ENCODE measurements around the gene SLC7A1.

Gene SLC7A1

DNA sequence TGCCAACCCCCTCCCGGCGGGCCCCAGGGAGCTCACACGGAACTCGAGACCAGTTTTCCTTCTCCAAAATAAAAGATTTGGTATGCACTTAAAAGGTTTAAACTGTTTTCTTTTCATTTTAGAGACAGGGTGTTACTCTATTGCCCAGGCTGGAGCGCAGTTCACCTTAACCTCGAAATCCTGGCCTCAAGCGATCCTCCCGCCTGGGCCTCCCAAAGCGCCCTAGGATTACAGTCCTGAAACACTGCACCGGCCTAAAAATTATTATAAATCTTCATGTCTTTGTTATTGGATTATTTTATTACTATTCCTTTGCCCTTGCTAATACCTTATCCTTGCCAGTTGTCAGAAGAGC, 553 bp upstream of the SLC7A1 start:
- H3K4me3 Mint-ChIP-seq = peak overlapping the region; percentile 82
- peaks cover 7% of the 10 kb centered on the region for H3K27me3 Mint-ChIP-seq
- peaks cover 24% of the 10 kb centered on the region for H3K4me1 Mint-ChIP-seq
- DNase-seq (ENCODE audit: low spot score in 2 of 2) = no peak
- peak overlapping the region; percentile 74 for H3K27ac Mint-ChIP-seq (ENCODE audit: low read depth)
- H3K9me3 Mint-ChIP-seq = no peaks in the 10 kb centered on the region
- H3K36me3 Mint-ChIP-seq (ENCODE audit: insufficient read depth) = peaks cover 10% of the 10 kb centered on the region
- no peak for ATAC-seq (replicated peaks; ENCODE audit: extremely low read depth, poor library complexity, severe bottlenecking)

DNA sequence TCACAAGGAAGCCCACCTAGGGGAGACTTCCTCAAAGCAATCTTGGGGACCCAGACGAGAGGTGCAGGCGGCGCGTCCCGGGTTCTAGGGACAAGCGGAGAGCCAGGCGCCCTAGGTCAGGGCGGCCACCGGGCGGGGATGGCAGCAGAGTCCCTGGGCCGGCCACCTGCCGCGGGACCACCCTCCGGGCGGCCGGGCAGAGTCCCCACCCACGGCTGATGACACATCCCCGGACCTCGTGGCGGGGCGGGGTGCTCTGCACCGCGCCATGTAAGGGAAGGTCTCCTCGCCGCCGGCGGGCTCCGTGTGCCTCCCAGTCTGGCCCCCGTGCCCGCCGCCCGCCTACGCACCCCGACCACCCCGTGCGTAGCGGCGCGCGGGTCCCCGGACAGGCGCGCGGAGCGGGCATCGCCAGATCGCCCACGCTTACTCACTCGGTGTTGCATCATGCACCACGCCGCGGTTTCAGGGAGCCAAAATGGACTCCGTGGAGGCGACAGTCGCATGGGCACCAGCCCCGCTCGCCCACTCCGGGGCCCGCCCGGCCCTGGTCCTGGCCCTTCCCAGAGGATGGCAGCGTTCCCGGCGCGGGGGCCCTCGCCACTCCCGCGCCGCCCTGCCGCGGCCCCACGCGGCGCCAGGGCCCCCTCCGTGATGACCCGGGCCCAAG, 643 bp downstream of the SLC7A1 start:
- Mint-ChIP-seq H3K9me3 (no peaks in the 10 kb centered on the region), H3K36me3 (ENCODE audit: insufficient read depth) (peaks cover 10% of the 10 kb centered on the region), H3K4me1 (peaks cover 32% of the 10 kb centered on the region), H3K27ac (ENCODE audit: low read depth) (peak overlapping the region; percentile 72), H3K27me3 (peaks cover 7% of the 10 kb centered on the region), H3K4me3 (peak overlapping the region; percentile 82)
- ATAC-seq (replicated peaks; ENCODE audit: extremely low read depth, poor library complexity, severe bottlenecking) (peak; percentile 52), DNase-seq (ENCODE audit: low spot score in 2 of 2) (peak; percentile 28 to 44)

DNA sequence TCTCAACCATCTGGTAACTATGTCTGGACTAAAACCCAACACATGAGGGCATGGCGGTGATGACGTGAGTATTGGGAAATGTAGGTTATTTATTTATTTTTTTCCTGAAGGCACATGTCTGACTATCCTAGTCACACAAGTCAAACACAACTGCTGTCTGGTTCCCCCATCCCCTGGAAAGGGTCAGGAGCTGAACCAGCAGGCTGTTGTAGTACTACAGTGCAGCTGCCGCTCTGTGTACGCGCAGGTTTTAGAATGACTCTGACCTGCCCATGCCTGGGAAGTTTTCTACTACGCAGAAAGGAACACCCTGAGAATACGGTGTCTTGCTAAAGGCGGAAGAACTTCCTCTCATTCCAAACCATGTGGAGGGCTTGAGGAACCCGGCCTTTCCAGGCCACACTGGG, 1.2 kb downstream of the SLC7A1 start:
- Mint-ChIP-seq H3K9me3 (no peaks in the 10 kb centered on the region), H3K27ac (ENCODE audit: low read depth) (peak overlapping the region; percentile 72), H3K36me3 (ENCODE audit: insufficient read depth) (peaks cover 10% of the 10 kb centered on the region), H3K4me1 (peaks cover 37% of the 10 kb centered on the region), H3K27me3 (peaks cover 7% of the 10 kb centered on the region), H3K4me3 (peak overlapping the region; percentile 82)
- peak in 1 of 2 donors; percentile 25 for DNase-seq (ENCODE audit: low spot score in 2 of 2)
- peak; percentile 26 for ATAC-seq (replicated peaks; ENCODE audit: extremely low read depth, poor library complexity, severe bottlenecking)

DNA sequence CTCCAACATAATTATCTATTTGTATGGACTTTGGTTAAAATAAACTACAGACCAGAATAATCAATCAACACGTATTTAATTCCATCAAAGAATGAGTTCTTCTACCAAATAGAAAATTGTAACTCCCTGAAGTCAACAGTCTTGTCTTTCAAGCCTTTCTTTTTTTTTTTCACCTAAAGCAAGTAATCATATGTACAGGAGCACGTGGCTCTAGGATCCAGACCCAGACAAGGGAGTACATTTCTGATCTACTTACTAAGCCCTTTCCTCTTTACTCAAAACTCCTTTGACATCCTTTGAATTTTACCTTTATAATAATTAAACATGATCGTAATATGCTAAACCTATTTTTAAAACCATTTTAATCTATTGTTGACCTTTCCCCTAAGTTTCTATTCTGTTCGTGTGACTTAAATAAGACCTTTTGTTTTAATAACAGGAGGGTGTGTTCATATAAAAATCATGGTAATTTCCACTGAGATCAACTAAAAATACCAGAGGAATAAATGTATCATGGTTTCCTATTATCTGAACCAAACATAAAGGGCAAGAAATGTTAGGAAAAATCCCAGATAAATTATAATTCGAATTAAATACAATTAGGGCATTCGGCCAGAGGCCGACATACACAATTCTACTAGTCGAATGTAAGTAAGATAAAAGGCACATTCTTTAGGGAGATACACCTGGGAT, 1.7 kb downstream of the SLC7A1 start:
- DNase-seq (ENCODE audit: low spot score in 2 of 2) = no peak
- H3K27me3 Mint-ChIP-seq = peaks cover 2% of the 10 kb centered on the region
- H3K4me3 Mint-ChIP-seq = peak overlapping the region; percentile 82
- no peaks in the 10 kb centered on the region for H3K9me3 Mint-ChIP-seq
- peak overlapping the region; percentile 72 for H3K27ac Mint-ChIP-seq (ENCODE audit: low read depth)
- peaks cover 10% of the 10 kb centered on the region for H3K36me3 Mint-ChIP-seq (ENCODE audit: insufficient read depth)
- ATAC-seq (replicated peaks; ENCODE audit: extremely low read depth, poor library complexity, severe bottlenecking) = no peak
- peaks cover 38% of the 10 kb centered on the region for H3K4me1 Mint-ChIP-seq

DNA sequence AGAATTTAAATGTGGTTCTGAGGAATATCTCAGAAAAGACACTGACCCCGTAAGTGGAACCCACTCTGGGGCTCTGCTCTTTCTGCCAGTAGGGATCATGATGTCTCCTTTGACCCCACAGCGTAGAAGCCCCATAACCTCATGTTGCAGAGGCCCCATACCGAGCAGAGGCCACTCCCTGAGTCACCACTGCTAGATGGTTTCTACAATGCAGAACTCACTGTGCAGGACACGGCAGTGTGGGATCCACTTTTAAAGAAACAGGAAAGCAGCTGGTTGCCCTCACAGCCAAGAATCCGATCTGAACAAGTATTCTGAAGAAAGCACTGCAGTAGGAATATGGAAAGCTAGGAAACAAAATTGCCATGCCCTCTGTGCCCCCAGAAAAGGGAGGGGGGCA, 4.2 kb downstream of the SLC7A1 start:
- peaks cover 10% of the 10 kb centered on the region for H3K36me3 Mint-ChIP-seq (ENCODE audit: insufficient read depth)
- no peak overlapping the region for H3K4me3 Mint-ChIP-seq
- no peak overlapping the region for H3K27ac Mint-ChIP-seq (ENCODE audit: low read depth)
- H3K4me1 Mint-ChIP-seq = peaks cover 47% of the 10 kb centered on the region
- no peaks in the 10 kb centered on the region for H3K27me3 Mint-ChIP-seq
- H3K9me3 Mint-ChIP-seq = no peaks in the 10 kb centered on the region
- ATAC-seq (replicated peaks; ENCODE audit: extremely low read depth, poor library complexity, severe bottlenecking) (no peak), DNase-seq (ENCODE audit: low spot score in 2 of 2) (no peak)

DNA sequence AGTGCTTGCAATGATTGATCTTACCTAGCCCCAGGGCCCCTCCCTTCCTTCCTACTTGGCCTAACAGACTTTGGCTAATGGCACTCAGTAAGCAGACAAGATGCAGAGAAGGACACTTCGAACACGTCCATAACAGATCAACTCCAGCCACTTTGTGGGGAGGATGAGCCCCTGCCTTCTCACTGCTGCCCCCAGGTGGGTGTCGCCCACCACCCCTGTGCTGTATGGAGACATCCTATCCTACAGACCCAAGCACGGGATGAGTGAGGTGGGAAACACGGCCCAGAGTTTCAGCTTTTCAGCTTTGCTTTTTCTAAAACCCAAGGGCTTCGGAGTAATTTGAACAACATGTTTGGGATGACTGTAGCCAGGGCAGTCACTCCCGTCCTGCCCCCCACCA, 5.5 kb downstream of the SLC7A1 start:
- DNase-seq (ENCODE audit: low spot score in 2 of 2) = no peak

DNA sequence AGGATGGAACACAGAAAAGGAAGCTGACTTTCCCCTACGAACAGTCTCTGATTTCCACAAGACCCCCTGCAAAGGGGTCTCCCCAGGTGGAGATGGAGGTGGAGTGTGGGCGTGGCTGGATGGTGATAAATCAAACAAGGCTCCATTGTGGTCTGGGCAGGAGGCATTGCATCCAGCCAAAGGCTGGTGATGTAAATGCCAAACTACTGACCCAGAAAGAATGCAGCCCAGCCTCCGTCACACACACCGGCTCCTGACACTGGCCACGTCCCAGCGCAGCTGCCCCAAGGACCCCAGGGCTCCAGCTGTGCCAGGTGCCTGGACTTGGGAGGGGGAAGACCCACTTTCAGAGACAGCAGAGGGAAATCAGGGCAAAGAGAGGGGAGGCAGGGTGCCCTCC, 6.3 kb downstream of the SLC7A1 start:
- no peak overlapping the region for H3K4me3 Mint-ChIP-seq
- DNase-seq (ENCODE audit: low spot score in 2 of 2) = no peak
- no peak for ATAC-seq (replicated peaks; ENCODE audit: extremely low read depth, poor library complexity, severe bottlenecking)
- H3K9me3 Mint-ChIP-seq = no peaks in the 10 kb centered on the region
- no peaks in the 10 kb centered on the region for H3K27me3 Mint-ChIP-seq
- H3K36me3 Mint-ChIP-seq (ENCODE audit: insufficient read depth) = peaks cover 3% of the 10 kb centered on the region
- peaks cover 41% of the 10 kb centered on the region for H3K4me1 Mint-ChIP-seq
- no peak overlapping the region for H3K27ac Mint-ChIP-seq (ENCODE audit: low read depth)

More for the DNA sequence above, 5.5 kb downstream of the SLC7A1 start:
- Mint-ChIP-seq H3K4me3 (no peak overlapping the region), H3K36me3 (ENCODE audit: insufficient read depth) (peaks cover 6% of the 10 kb centered on the region), H3K4me1 (peaks cover 44% of the 10 kb centered on the region), H3K9me3 (no peaks in the 10 kb centered on the region), H3K27ac (ENCODE audit: low read depth) (peak overlapping the region; percentile 8), H3K27me3 (no peaks in the 10 kb centered on the region)
- ATAC-seq (replicated peaks; ENCODE audit: extremely low read depth, poor library complexity, severe bottlenecking) = no peak

DNA sequence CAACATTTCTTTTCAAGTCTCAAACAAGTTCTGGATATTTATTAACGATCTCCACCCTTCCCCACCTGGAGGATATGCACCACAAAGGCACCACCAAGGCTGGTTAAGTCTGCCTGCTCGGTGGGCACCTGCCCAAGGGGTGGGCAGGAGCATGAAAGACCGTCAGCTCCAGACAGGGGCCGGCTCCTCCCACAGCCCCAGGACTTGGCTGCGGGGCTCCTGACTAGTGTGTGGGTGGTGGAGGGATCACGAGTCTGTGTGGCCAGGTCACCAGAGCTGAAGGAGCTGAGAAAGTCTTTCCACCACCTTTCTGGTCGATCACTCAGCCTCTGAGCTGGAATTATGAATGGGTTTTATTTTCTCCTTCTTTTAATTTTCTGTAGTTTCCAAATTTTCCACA, 7.8 kb downstream of the SLC7A1 start:
- Mint-ChIP-seq H3K36me3 (ENCODE audit: insufficient read depth) (no peaks in the 10 kb centered on the region), H3K9me3 (no peaks in the 10 kb centered on the region), H3K4me3 (no peak overlapping the region), H3K27me3 (no peaks in the 10 kb centered on the region), H3K27ac (ENCODE audit: low read depth) (no peak overlapping the region), H3K4me1 (peaks cover 44% of the 10 kb centered on the region)
- no peak for ATAC-seq (replicated peaks; ENCODE audit: extremely low read depth, poor library complexity, severe bottlenecking)
- no peak for DNase-seq (ENCODE audit: low spot score in 2 of 2)

DNA sequence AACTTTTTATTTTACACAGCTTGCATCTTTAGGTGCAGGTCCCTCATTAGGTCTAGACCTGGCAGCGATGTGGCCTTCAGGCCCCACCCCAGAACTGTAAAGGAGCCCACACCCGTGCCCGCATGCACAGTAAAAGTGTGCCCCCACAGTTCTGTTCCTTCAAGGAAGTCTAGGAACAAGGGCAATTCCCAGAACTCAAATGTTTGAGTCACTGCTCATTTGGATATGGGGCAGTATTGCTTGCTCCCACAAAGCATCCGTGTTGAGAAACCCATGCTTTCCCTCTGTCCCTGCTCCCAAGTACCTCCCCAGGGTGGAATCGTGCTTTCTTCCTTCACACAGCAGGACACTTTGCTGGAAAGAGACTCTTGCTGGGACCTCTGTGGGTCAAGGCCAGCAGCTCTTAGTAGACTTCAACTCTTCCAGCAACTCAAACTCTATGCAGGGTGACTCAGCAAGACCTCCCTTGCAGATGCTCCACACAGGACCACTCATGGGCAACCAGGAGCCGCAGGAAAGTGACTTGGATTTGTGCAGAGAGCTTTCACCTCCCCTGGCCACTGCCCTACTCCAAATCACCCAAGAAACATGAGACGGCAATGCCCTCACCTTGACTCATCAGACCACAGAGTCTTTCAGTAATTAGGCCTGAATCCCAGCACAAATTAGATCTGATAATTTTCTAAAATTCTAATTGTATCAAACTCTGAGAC, 12.3 kb downstream of the SLC7A1 start:
- H3K9me3 Mint-ChIP-seq = no peaks in the 10 kb centered on the region
- no peaks in the 10 kb centered on the region for H3K27me3 Mint-ChIP-seq
- H3K27ac Mint-ChIP-seq (ENCODE audit: low read depth) = no peak overlapping the region
- ATAC-seq (replicated peaks; ENCODE audit: extremely low read depth, poor library complexity, severe bottlenecking) = no peak
- H3K4me1 Mint-ChIP-seq = peaks cover 53% of the 10 kb centered on the region
- no peak for DNase-seq (ENCODE audit: low spot score in 2 of 2)
- no peak overlapping the region for H3K4me3 Mint-ChIP-seq
- no peaks in the 10 kb centered on the region for H3K36me3 Mint-ChIP-seq (ENCODE audit: insufficient read depth)

DNA sequence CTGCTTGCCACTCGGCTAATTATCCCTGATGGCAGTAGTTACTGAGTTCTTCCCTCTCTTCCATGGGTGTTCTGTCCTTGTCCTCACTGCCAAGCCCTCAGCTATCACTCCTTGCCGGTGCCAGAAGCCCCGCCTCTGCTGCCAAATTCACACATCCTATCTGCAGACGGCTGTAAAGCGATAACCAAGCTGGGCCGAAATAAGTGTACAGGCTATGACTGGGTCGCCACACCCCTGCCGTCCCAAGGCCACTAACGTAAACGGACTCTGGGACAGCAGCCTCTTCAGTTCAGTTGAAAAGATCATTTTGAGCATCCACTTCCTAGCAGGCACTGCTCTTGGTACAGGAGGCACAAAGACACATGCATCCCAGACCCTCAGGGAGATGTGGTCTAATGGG, 13.3 kb downstream of the SLC7A1 start:
- no peaks in the 10 kb centered on the region for H3K27me3 Mint-ChIP-seq
- no peak for ATAC-seq (replicated peaks; ENCODE audit: extremely low read depth, poor library complexity, severe bottlenecking)
- H3K9me3 Mint-ChIP-seq = no peaks in the 10 kb centered on the region
- peaks cover 49% of the 10 kb centered on the region for H3K4me1 Mint-ChIP-seq
- H3K27ac Mint-ChIP-seq (ENCODE audit: low read depth) = no peak overlapping the region
- H3K36me3 Mint-ChIP-seq (ENCODE audit: insufficient read depth) = no peaks in the 10 kb centered on the region
- no peak for DNase-seq (ENCODE audit: low spot score in 2 of 2)
- H3K4me3 Mint-ChIP-seq = no peak overlapping the region

DNA sequence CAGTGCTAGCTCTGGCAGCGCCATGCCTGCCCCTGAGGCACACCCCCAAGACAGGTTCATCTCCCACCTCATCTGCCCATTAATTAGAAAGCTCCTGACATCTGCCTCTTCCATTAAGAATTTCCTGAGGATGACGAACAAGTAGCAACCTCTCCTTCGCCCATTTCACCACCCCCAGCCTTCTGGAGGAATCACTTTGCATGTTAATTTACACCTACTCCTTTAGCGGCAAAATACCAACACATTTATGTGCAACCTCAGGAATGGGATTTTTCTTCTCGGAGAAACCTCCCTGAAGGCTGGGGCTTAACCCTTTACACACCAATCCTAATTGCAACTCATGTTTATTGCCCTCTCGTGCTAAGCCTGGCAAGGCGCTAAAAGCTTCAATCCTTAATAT, 13.8 kb downstream of the SLC7A1 start:
- Mint-ChIP-seq H3K4me1 (peaks cover 46% of the 10 kb centered on the region), H3K4me3 (no peak overlapping the region), H3K27me3 (no peaks in the 10 kb centered on the region), H3K36me3 (ENCODE audit: insufficient read depth) (no peaks in the 10 kb centered on the region), H3K27ac (ENCODE audit: low read depth) (no peak overlapping the region), H3K9me3 (no peaks in the 10 kb centered on the region)
- ATAC-seq (replicated peaks; ENCODE audit: extremely low read depth, poor library complexity, severe bottlenecking) = no peak
- no peak for DNase-seq (ENCODE audit: low spot score in 2 of 2)

DNA sequence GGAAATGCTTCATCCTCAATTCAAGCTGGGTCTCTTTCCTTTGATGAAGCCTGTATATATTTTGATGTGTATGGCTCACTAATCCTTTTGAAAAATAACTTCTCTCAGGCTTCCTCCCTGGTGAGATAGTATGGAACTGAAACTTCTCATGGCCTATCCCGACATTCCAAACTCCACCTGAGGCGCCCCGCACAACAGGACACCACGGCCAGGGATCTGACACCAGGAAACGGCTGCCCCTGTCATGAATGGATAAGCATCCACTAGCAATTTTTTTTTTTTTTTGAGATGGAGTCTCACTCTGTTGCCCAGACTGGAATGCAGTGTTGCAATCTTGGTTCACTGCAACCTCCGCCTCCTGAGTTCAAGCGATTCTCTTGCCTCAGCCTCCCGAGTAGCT, 16.4 kb downstream of the SLC7A1 start:
- DNase-seq (ENCODE audit: low spot score in 2 of 2) (no peak), ATAC-seq (replicated peaks; ENCODE audit: extremely low read depth, poor library complexity, severe bottlenecking) (no peak)
- H3K4me3 Mint-ChIP-seq = no peak overlapping the region
- H3K27me3 Mint-ChIP-seq = no peaks in the 10 kb centered on the region
- H3K27ac Mint-ChIP-seq (ENCODE audit: low read depth) = no peak overlapping the region
- H3K9me3 Mint-ChIP-seq = no peaks in the 10 kb centered on the region
- H3K36me3 Mint-ChIP-seq (ENCODE audit: insufficient read depth) = no peaks in the 10 kb centered on the region
- peaks cover 41% of the 10 kb centered on the region for H3K4me1 Mint-ChIP-seq
